ENCODE measurements around the gene DAP.
A peak's percentile ranks its signal among the peaks of the same experiment; 100 is the strongest.
"Not testable (repeated sequence)": the region's sequence is repeated elsewhere in the genome, so short reads cannot be mapped to it uniquely, and the experiment has no call there.

The DAP gene, protein sequence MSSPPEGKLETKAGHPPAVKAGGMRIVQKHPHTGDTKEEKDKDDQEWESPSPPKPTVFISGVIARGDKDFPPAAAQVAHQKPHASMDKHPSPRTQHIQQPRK

GRCh38 chr5:10761185-10761932, at the start of gene DAP:
Gene DAP, minus strand, starts transcription at chr5:10761234. Its CDS starts 166 bp downstream, at chr5:10761068.
- Mint-ChIP-seq H3K9me3 (no peaks in the 10 kb centered on the region), H3K4me3 (peak within 1 kb of the TSS; percentile 86 to 88), H3K27ac (peak within 1 kb of the TSS; percentile 96), H3K36me3 (peaks cover 5 to 8% of the 10 kb centered on the region in 2 donors), H3K4me1 (peaks cover 51 to 83% of the 10 kb centered on the region in 2 donors), H3K27me3 (no peaks in the 10 kb centered on the region)
- peak; percentile 81 to 84 for ATAC-seq (replicated peaks)
- DNase-seq, result peak; percentile 85

GRCh38 chr5:10808347-10809226, 47.6 kb upstream of the DAP start:
- DNase-seq, result no peak
- H3K27me3 Mint-ChIP-seq, result peaks cover 0 to 20% of the 10 kb centered on the region in 2 donors
- H3K27ac Mint-ChIP-seq, result no peak overlapping the region
- no peak for ATAC-seq (replicated peaks)
- H3K4me1 Mint-ChIP-seq, result no peaks in the 10 kb centered on the region
- H3K36me3 Mint-ChIP-seq, result peaks cover 0 to 2% of the 10 kb centered on the region in 2 donors
- no peak overlapping the region for H3K4me3 Mint-ChIP-seq
- peaks cover 8 to 11% of the 10 kb centered on the region in 2 donors for H3K9me3 Mint-ChIP-seq

GRCh38 chr5:10801931-10802666, 41.1 kb upstream of the DAP start:
- DNase-seq (no peak), ATAC-seq (replicated peaks) (no peak)
- Mint-ChIP-seq H3K27ac (no peak overlapping the region), H3K4me3 (no peak overlapping the region), H3K36me3 (peaks cover 0 to 2% of the 10 kb centered on the region in 2 donors), H3K4me1 (no peaks in the 10 kb centered on the region), H3K27me3 (no peaks in the 10 kb centered on the region), H3K9me3 (peaks cover 8 to 11% of the 10 kb centered on the region in 2 donors)

DNA sequence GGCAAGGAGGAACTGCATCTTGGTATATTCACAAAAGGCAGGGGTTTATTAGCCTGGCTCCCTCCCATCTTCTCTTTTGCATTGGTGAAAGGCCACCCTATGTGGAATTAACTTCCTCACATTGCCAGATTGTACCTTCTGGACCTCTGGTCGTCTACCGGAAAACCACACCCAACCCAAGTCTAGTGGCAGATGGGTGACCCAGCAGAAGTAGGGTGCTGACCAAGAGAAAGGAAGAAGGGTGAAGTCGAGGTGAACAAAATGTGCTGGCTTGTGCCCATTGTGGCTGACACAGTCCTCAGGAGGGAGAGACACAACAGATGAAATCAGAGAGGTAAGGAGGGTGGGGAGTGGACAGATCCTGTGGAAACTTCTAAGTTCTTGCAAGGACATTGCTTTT, 39.8 kb upstream of the DAP start:
- Mint-ChIP-seq H3K4me1 (no peaks in the 10 kb centered on the region), H3K36me3 (peaks cover 0 to 2% of the 10 kb centered on the region in 2 donors), H3K4me3 (no peak overlapping the region), H3K27me3 (peaks cover 0 to 4% of the 10 kb centered on the region in 2 donors), H3K27ac (no peak overlapping the region), H3K9me3 (peaks cover 8 to 9% of the 10 kb centered on the region in 2 donors)
- DNase-seq (no peak), ATAC-seq (replicated peaks) (no peak)

DNA sequence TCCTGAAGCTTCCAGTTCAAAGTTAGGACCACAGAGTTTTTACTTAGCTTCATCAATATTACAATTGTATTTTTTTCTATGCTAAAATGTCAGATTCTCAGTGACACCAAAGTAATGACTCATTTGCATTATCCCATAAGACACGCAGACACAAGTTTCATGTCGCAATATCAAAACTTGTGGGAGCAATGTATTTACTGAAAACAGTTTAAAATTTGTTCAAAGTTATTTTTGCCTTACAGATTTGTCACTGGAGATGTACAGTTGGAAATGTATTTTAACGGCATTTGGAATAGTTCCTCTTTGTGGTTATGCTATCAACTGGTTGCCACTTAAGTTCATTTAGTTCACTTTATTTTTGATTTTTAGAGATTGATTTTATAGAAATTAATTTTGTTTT, 36.2 kb upstream of the DAP start:
- no peak overlapping the region for H3K27ac Mint-ChIP-seq
- no peaks in the 10 kb centered on the region for H3K9me3 Mint-ChIP-seq
- ATAC-seq (replicated peaks) (peak in 1 of 2 donors; percentile 31), DNase-seq (no peak)
- H3K36me3 Mint-ChIP-seq, result peaks cover 0 to 2% of the 10 kb centered on the region in 2 donors
- H3K4me3 Mint-ChIP-seq, result no peak overlapping the region
- no peaks in the 10 kb centered on the region for H3K4me1 Mint-ChIP-seq
- H3K27me3 Mint-ChIP-seq, result peaks cover 0 to 4% of the 10 kb centered on the region in 2 donors

DNA sequence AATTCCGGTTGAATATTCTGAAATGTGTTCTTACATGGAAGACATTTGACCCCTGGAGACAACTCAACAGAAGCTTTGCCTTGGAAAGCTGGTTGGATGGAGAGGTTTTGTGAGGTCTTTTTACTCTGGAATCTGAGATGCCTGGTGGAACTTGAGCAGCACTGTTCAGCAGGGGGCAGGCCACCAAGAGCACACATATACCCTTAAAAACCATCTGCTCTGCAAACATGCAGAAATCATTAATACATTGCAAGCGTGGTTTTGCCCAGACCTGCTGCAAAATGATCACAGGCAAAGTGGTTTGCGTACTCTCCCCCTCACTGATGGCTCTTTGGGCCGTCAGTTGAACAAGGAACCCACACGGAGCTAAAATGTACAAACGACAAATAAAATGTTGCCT, 32.8 kb upstream of the DAP start:
- H3K27me3 Mint-ChIP-seq, result peaks cover 0 to 4% of the 10 kb centered on the region in 2 donors
- ATAC-seq (replicated peaks) (no peak), DNase-seq (no peak)
- H3K4me3 Mint-ChIP-seq, result no peak overlapping the region
- H3K36me3 Mint-ChIP-seq, result peaks cover 0 to 2% of the 10 kb centered on the region in 2 donors
- H3K4me1 Mint-ChIP-seq, result no peaks in the 10 kb centered on the region
- no peak overlapping the region for H3K27ac Mint-ChIP-seq
- no peaks in the 10 kb centered on the region for H3K9me3 Mint-ChIP-seq

- Mint-ChIP-seq H3K27ac (no peak overlapping the region), H3K9me3 (no peaks in the 10 kb centered on the region), H3K4me1 (no peaks in the 10 kb centered on the region), H3K4me3 (no peak overlapping the region), H3K27me3 (peaks cover 0 to 4% of the 10 kb centered on the region in 2 donors), H3K36me3 (peaks cover 0 to 2% of the 10 kb centered on the region in 2 donors)
- ATAC-seq (replicated peaks) (no peak), DNase-seq (no peak)
Measured at GRCh38 chr5:10792336-10792735, 31.3 kb upstream of the DAP start.

DNA sequence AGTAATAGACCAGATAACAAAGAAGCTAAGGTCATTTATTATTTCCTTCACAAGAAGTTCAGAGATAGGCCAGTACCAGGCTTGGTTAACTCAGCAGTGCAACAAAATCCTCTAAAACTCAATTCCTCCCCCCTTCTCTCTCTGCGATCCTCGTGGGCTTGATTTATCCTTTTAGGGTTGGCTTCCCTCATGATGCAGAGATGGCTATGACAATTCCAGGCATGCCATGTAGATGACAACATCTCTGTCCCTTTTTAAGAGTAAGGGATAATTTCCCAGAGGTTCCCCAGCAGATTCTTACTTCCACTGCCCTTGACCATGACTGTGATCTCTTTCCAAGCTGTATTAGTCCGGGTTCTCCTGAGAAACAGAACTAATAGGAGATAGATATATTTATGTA, 28.7 kb upstream of the DAP start:
- Mint-ChIP-seq H3K9me3 (no peaks in the 10 kb centered on the region), H3K4me3 (no peak overlapping the region), H3K27ac (no peak overlapping the region), H3K36me3 (no peaks in the 10 kb centered on the region), H3K4me1 (peaks cover 0 to 4% of the 10 kb centered on the region in 2 donors), H3K27me3 (no peaks in the 10 kb centered on the region)
- ATAC-seq (replicated peaks), result no peak
- DNase-seq, result no peak

- Mint-ChIP-seq H3K36me3 (no peaks in the 10 kb centered on the region), H3K4me3 (no peak overlapping the region), H3K27me3 (no peaks in the 10 kb centered on the region), H3K4me1 (peaks cover 0 to 4% of the 10 kb centered on the region in 2 donors), H3K27ac (no peak overlapping the region), H3K9me3 (no peaks in the 10 kb centered on the region)
- ATAC-seq (replicated peaks) (no peak), DNase-seq (no peak)
Measured at GRCh38 chr5:10789021-10789420, 28.0 kb upstream of the DAP start.

GRCh38 chr5:10788358-10788757, 27.3 kb upstream of the DAP start:
- no peak for ATAC-seq (replicated peaks)
- H3K4me3 Mint-ChIP-seq, result no peak overlapping the region
- H3K27ac Mint-ChIP-seq, result no peak overlapping the region
- peaks cover 0 to 4% of the 10 kb centered on the region in 2 donors for H3K4me1 Mint-ChIP-seq
- no peaks in the 10 kb centered on the region for H3K36me3 Mint-ChIP-seq
- no peaks in the 10 kb centered on the region for H3K9me3 Mint-ChIP-seq
- no peak for DNase-seq
- H3K27me3 Mint-ChIP-seq, result no peaks in the 10 kb centered on the region

- DNase-seq (no peak), ATAC-seq (replicated peaks) (no peak)
- H3K27ac Mint-ChIP-seq, result no peak overlapping the region
- peaks cover 0 to 4% of the 10 kb centered on the region in 2 donors for H3K4me1 Mint-ChIP-seq
- no peaks in the 10 kb centered on the region for H3K36me3 Mint-ChIP-seq
- no peak overlapping the region for H3K4me3 Mint-ChIP-seq
- H3K9me3 Mint-ChIP-seq, result no peaks in the 10 kb centered on the region
- H3K27me3 Mint-ChIP-seq, result no peaks in the 10 kb centered on the region
Measured at GRCh38 chr5:10786835-10787234, 25.8 kb upstream of the DAP start.

DNA sequence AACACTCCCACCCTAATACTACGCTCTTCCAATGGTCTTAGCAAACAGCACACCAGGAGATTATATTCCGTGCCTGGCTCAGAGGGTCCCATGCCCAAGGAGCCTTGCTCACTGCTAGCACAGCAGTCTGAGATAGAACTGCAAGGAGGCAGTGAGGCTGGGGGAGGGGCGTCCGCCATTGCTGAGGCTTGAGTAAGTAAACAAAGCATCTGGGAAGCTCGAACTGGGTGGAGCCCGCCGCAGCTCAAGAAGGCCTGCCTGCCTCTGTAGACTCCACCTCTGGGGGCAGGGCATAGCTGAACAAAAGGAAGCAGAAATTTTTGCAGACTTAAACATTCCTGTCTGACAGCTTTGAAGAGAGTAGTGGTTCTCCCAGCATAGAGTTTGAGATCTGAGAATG, 19.2 kb upstream of the DAP start:
- DNase-seq; H3K27ac Mint-ChIP-seq; H3K4me1 Mint-ChIP-seq; H3K27me3 Mint-ChIP-seq; H3K36me3 Mint-ChIP-seq; H3K4me3 Mint-ChIP-seq; ATAC-seq (replicated peaks); H3K9me3 Mint-ChIP-seq: not testable (repeated sequence)

DNA sequence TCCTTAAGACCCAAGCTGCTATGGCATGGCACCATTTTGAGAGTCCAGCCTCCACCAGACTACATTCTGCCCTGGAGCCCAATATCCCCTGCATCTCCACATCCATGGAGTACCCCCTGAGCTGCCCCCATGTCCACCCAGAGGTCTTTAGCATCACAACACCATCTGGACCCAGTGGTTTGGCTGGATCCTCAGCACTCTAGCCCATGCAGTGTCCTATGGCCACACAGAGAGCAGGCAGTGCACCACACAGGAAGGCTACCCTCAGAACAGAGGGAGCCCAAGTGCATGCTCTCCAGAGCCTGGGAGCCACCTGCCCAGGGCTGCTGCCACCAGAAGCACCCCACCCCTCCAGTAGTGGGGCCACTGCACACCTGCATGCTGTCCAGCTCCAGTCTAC, 18.6 kb upstream of the DAP start:
- peaks cover 0 to 3% of the 10 kb centered on the region in 2 donors for H3K36me3 Mint-ChIP-seq
- peaks cover 0 to 6% of the 10 kb centered on the region in 2 donors for H3K9me3 Mint-ChIP-seq
- no peaks in the 10 kb centered on the region for H3K27me3 Mint-ChIP-seq
- H3K27ac Mint-ChIP-seq, result no peak overlapping the region
- no peak for DNase-seq
- H3K4me1 Mint-ChIP-seq, result no peaks in the 10 kb centered on the region
- no peak overlapping the region for H3K4me3 Mint-ChIP-seq
- no peak for ATAC-seq (replicated peaks)

Measured in stimulated activated naive B cell treated with anti-CD40 and anti-IgM and Interleukin-4, amounts not matched to agents 10 μg/mL and 1 μg/mL and 100 μg/mL, for 72 hours (primary cell).